Lower lobe of right lung (tissue), 2 donors: Measurements from ENCODE around the gene PKIG. TPM values are rescaled to one million over a fixed set of nuclear protein-coding genes. Genes with fewer than 3 reads are reported as not detected.

Experiments used
- ATAC-seq, 2 donors: fragments of 200-7000 bp; cut with Tn5 transposase; one replicate each; pipeline ENCODE4 v1.9.1; 2020 to 2022; ENCODE audit warnings: mild to moderate bottlenecking in 2 of 2, moderate library complexity in 2 of 2
- DNase-seq: peaks from one replicate; pipeline ENCODE4 v3.0.0-alpha.2; 2020
- H3K27ac ChIP-seq: fragments of 200-600 bp; one replicate; pipeline ENCODE4 v1.8.0; 2022
- H3K27me3 ChIP-seq: fragments of 200-600 bp; one replicate; pipeline ENCODE4 v1.8.0; 2022; ENCODE audit warnings: low read depth
- H3K36me3 ChIP-seq: fragments of 200-600 bp; one replicate; pipeline ENCODE4 v1.8.0; 2022; ENCODE audit warnings: mild to moderate bottlenecking
- H3K4me1 ChIP-seq: fragments of 200-600 bp; one replicate; pipeline ENCODE4 v1.8.0; 2022
- H3K4me3 ChIP-seq: fragments of 200-600 bp; one replicate; pipeline ENCODE4 v1.8.0; 2022; ENCODE audit warnings: mild to moderate bottlenecking
- H3K9me3 ChIP-seq: fragments of 200-600 bp; one replicate; pipeline ENCODE4 v1.8.0; 2022
- intact Hi-C: fragments of 100-400 bp; cut with DNase I; formaldehyde crosslinking; loops from one replicate; pipeline ENCODE4 v1.11.0; 2022
- total RNA-seq: library from RNA; stranded (reverse); fragmentation: NEBNext Ultra II Directional; extraction: Animal tissue kit (Norgen Biotek cat#: 25700); gene quantifications from one replicate; pipeline ENCODE4 v1.2.1, GENCODE V29; 2021
- TF ChIP-seq, protein P1 (sequence below): fragments of 200-600 bp; IDR thresholded peaks from one replicate; pipeline ENCODE4 v1.8.0; 2022; ENCODE audit warnings: antibody characterized with exemption, mild to moderate bottlenecking
- donor health status: DM: no; HTN: yes; CAD: no; lungs with severe emphysema.

Gene PKIG
- total RNA-seq, 1 donor from 2014 or later = 61.6 TPM

DNA sequence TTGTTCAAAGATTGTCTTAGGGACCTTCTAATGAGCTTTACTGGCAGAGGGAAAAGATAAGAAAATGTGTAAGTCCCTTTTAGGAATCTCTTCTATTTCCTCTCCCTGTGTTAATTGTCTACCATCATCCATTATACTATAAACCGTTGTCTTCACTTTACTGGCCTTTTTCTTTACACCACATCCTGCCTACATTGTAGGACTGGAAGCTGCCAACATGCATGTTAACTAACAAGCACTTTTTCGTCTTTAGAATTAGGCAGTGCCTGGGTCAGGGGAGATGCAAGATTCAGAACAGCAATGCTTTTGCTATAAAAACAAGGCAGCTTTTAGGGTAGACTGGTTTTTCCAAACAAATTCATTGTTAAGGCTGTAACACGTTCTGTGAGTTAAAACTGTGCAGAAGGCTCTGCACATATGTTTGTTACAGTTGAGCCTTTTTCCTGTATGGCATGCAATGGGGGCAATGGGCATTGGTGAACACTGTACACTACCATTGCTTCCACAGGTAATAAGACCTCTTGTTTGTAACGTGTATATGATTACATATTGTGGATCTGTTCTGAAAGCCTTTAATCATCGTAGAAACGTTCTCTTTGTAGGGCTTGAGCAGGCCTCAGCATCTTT, 10.9 kb upstream of the PKIG start:
- intact Hi-C loops = no loop called here
- Histone ChIP-seq H3K27ac (no peak overlapping the region), H3K27me3 (no peaks in the 10 kb centered on the region), H3K9me3 (no peaks in the 10 kb centered on the region), H3K4me3 (no peak overlapping the region), H3K4me1 (peaks cover 43% of the 10 kb centered on the region), H3K36me3 (no peaks in the 10 kb centered on the region)
- ATAC-seq = no peak
- TF ChIP-seq, protein P1, sequence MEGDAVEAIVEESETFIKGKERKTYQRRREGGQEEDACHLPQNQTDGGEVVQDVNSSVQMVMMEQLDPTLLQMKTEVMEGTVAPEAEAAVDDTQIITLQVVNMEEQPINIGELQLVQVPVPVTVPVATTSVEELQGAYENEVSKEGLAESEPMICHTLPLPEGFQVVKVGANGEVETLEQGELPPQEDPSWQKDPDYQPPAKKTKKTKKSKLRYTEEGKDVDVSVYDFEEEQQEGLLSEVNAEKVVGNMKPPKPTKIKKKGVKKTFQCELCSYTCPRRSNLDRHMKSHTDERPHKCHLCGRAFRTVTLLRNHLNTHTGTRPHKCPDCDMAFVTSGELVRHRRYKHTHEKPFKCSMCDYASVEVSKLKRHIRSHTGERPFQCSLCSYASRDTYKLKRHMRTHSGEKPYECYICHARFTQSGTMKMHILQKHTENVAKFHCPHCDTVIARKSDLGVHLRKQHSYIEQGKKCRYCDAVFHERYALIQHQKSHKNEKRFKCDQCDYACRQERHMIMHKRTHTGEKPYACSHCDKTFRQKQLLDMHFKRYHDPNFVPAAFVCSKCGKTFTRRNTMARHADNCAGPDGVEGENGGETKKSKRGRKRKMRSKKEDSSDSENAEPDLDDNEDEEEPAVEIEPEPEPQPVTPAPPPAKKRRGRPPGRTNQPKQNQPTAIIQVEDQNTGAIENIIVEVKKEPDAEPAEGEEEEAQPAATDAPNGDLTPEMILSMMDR = no peak
- DNase-seq = no peak

GRCh38 chr20:44572551-44573500, 9.6 kb upstream of the PKIG start:
- Histone ChIP-seq H3K4me3 (no peak overlapping the region), H3K4me1 (peaks cover 56% of the 10 kb centered on the region)

GRCh38 chr20:44573501-44573869, 8.9 kb upstream of the PKIG start:
- Histone ChIP-seq H3K4me1 (peaks cover 56% of the 10 kb centered on the region), H3K36me3 (no peaks in the 10 kb centered on the region), H3K27me3 (no peaks in the 10 kb centered on the region), H3K9me3 (no peaks in the 10 kb centered on the region), H3K27ac (peak overlapping the region; percentile 63), H3K4me3 (no peak overlapping the region)
- TF ChIP-seq, protein P1 = no peak
- ATAC-seq (no peak), DNase-seq (no peak)
- intact Hi-C loops = no loop called here

More at GRCh38 chr20:44572551-44573500, 9.6 kb upstream of the PKIG start:
- TF ChIP-seq, protein P1 = no peak
- Histone ChIP-seq H3K27me3 (no peaks in the 10 kb centered on the region), H3K9me3 (no peaks in the 10 kb centered on the region), H3K27ac (peak overlapping the region; percentile 63), H3K36me3 (no peaks in the 10 kb centered on the region)
- DNase-seq (no peak), ATAC-seq (peak; percentile 27 to 59)
- intact Hi-C loops = no loop called here

GRCh38 chr20:44574372-44574771, 8.0 kb upstream of the PKIG start:
- Histone ChIP-seq H3K36me3 (no peaks in the 10 kb centered on the region), H3K4me3 (no peak overlapping the region), H3K9me3 (no peaks in the 10 kb centered on the region), H3K27me3 (no peaks in the 10 kb centered on the region), H3K4me1 (peaks cover 56% of the 10 kb centered on the region), H3K27ac (no peak overlapping the region)
- intact Hi-C loops = no loop called here
- ATAC-seq = no peak
- TF ChIP-seq, protein P1 = no peak
- DNase-seq = no peak

DNA sequence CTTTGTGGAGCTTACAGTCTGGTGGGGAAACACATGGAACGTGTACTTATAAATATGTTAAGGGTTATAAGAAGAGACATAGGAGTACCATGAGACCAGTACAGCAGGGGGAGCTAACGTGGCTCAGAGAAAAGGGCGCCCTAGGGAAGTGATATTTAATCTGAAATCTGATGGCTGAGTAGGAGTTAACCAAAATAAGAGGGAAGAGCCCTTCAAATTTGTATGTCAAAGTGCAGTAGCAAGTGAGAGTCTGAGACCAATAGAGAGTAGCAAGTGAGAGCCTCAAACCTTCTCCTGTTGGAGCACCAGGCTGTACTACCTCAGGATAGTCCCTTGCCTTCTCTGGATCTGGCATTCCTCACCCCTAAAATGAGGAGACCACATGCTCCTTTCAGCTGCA, 6.1 kb upstream of the PKIG start:
- H3K27ac ChIP-seq = peak overlapping the region; percentile 16
- intact Hi-C loops = no loop called here
- ATAC-seq (peak; percentile 68 to 74), DNase-seq (no peak)
- H3K9me3 ChIP-seq = no peaks in the 10 kb centered on the region
- H3K27me3 ChIP-seq = no peaks in the 10 kb centered on the region
- no peak overlapping the region for H3K4me3 ChIP-seq
- no peaks in the 10 kb centered on the region for H3K36me3 ChIP-seq
- peaks cover 65% of the 10 kb centered on the region for H3K4me1 ChIP-seq
- TF ChIP-seq, protein P1 = peak; percentile 32
